KOPT-K1 (cell line): ENCODE measurements around the gene LRRTM2.

Experiments used
- H3K27ac ChIP-seq: fragments of 200-600 bp; sonication (generic); 2 replicates; pipeline ENCODE4 v1.5.1; 2016; ENCODE audit warnings: antibody characterized with exemption, mild to moderate bottlenecking, low read depth, low read length; ENCODE audit not compliant: poor library complexity, severe bottlenecking
- H3K36me3 ChIP-seq: fragments of 200-600 bp; sonication (generic); 2 replicates; pipeline ENCODE4 v1.5.1; 2017; ENCODE audit warnings: antibody characterized with exemption, mild to moderate bottlenecking, low read length, moderate library complexity; ENCODE audit not compliant: insufficient read depth
- H3K9me3 ChIP-seq: fragments of 200-600 bp; sonication (generic); 2 replicates; pipeline ENCODE4 v1.5.1; 2017; ENCODE audit warnings: antibody characterized with exemption, low read length, mild to moderate bottlenecking; ENCODE audit not compliant: insufficient read depth, poor library complexity, severe bottlenecking

The LRRTM2 gene

DNA sequence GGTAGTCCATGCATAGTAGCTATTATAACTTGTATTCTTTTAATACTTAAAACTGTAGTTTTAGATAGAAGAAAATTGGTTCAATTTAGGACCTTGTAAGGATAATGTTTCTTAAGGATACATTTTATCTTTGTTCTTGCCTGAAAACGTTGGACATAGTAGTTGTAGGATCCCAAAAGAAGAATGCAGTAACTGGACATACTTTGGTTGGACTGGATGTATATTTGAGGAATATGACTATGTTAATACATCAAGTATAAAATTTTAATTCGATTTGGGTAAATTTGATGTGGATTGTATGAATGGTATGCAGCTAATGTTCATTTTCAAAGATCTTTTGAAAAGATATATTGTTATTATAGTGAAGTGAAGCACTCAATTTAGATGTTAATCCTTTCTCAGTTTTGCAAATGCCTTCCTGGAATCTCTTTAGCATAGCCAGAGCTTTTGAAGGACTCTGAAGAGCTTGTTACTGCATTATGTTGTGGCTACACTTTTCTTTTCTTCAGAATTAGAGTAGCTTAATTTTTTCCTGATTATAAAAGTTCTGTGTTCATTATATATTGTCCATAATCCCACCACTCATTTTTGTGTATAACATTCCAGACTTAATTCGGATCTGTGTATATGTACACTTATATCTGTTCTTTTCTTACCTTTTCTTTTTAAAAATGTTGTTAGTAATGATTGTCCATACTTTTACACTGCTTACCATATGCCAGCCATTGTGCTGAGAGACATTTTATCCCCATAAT lies 41.2 kb downstream of the LRRTM2 start:
- Histone ChIP-seq H3K27ac (no peak overlapping the region), H3K9me3 (no peaks in the 10 kb centered on the region), H3K36me3 (no peaks in the 10 kb centered on the region)

DNA sequence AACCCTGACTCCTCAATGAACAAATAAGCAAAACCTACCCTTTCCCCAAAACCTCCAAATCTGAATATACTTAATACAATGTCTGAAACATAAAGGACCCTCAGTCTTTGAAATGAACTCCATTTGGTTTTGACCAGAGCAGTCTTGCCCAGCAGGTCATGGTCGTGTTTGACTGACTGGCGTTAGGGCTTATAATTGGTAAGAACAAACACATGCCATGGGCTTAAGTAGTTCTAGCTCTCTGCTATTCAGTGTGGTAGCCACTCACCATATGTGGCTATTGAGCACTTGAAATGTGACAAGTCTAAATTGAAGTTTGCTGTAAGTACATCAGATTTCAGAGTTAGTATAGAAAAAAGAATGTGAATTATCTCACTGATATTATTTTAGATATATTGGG lies 42.1 kb downstream of the LRRTM2 start:
- Histone ChIP-seq H3K36me3 (0 out of 2 replicates have a peak, but pooled peaks cover under 1% of the 10 kb centered on the region), H3K9me3 (no peaks in the 10 kb centered on the region), H3K27ac (no peak overlapping the region)

DNA sequence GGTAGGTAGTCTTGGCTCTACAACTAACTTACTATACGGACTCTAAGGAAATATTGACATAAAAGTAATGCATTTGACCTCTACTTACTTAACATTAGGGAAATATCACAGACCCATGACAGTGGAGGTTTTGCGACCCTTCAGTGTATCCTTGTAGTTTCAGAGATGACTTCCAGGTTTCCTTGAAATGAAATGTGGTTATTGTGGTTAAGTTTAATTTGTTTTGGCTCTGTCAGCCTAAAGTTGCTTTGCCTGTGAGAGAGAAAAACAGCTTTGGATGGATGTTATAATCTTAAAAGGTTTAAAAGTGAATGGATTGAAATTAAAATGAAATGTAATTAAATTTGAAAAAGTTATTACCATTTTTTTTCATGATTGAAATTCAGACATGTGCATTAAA lies 42.9 kb downstream of the LRRTM2 start:
- H3K9me3 ChIP-seq = no peaks in the 10 kb centered on the region
- H3K36me3 ChIP-seq = peaks cover 7% of the 10 kb centered on the region; the same call in 1 of the 2 replicates
- no peak overlapping the region for H3K27ac ChIP-seq

DNA sequence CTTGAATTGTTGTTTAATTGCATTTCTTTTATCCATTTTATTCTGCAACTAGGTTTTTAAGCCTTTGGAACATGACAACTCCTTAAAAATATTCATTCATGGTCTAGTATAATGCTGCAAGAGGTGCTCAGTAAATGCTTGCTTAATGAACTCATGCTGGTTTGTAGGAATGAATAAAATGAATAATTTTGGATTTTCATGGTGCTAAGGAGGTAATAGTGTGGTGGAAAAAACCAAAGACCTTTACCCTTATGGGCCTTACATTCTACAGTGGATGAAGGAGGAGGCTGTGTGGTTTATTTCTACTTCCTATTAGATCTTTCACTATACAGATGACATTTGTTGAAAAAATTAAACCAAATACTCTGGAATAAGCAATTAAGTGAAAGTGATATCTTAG lies 43.4 kb downstream of the LRRTM2 start:
- Histone ChIP-seq H3K27ac (no peak overlapping the region), H3K36me3 (peaks cover 7% of the 10 kb centered on the region; the same call in 1 of the 2 replicates), H3K9me3 (no peaks in the 10 kb centered on the region)

DNA sequence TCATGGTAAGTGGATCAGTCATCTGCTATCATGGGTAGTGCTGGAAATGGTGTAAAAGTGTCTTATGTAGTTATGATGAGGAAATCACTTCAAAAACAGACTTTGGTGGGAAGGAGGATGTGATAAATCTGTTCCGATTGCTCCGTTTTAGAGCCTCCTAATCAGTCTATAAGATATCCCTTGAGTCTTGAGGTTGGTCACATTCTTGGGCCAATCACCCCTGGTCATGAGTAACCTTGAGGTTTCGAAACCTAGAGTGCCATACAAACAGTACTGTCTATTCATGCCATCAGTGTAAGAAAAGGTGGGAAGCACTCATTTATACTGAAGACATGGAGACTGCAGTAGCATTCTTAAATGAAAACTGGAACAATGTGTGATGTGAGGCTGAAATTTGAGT lies 45.8 kb downstream of the LRRTM2 start:
- H3K27ac ChIP-seq = no peak overlapping the region
- no peaks in the 10 kb centered on the region for H3K9me3 ChIP-seq
- H3K36me3 ChIP-seq = peaks cover 7% of the 10 kb centered on the region; the same call in 1 of the 2 replicates

DNA sequence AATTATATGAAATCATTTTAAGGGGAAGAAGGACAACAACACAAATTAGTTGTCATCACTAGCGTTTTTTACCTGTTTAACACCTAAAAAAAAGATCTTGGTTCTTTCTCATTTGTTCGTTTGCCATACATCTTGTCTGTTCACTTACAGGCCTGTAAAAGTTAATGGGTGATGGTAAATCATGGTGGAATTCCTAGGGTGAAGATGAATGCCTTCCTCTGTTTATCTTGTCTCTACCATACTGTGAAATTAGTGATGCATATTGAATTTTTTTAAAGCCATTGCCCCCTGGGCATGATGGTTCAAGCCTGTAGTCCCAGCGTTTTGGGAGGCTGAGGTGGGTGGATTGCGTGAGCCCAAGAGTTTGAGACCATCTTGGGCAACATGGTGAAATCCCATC lies 46.6 kb downstream of the LRRTM2 start:
- H3K36me3 ChIP-seq = peaks cover 7% of the 10 kb centered on the region; the same call in 1 of the 2 replicates
- H3K9me3 ChIP-seq = no peaks in the 10 kb centered on the region
- H3K27ac ChIP-seq = no peak overlapping the region

DNA sequence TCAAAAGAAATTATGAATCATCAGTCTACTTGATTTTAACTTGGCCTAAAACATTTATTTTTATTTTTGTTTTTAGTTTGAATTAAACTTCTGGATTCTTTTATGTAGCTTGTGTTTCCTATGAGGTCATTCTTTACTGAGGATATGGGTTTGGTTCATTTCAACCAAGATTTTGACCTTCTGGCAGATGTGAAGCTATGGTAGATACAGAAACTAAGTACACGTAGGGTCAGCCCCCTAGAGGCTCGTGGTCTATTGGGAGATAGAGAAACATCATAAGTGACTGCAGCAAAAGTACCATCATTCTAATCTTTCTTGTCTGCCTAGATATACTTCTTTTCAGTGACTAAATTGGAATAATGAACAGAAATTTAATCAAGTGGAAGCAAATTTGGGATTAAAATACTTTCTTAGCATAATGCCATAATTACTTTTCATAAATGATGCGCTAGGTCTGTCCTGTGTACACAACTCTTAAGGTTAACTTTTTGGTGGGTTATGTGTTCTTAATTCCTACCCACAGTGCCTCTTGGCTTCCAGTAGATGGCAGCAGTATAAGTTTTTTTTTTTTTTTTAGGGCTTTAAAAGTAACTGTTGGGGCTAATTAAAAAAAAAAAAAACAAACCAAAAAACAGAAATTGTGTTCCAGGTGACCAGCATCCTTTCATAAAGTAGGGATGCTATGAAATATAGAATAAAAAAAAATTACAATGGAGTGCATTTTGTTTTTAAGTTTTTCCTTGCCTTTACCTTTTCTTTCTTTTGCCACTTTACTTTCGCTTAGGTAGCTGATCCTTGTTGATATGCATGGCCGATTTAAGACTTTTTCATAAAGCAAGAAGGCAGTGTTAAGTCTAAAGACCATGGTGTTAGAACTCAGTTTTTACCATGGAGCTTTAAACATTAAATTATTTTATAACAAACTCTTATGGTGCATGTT lies 49.9 kb downstream of the LRRTM2 start:
- H3K9me3 ChIP-seq = no peaks in the 10 kb centered on the region
- no peak overlapping the region for H3K27ac ChIP-seq
- H3K36me3 ChIP-seq = peaks cover 7% of the 10 kb centered on the region; the same call in 1 of the 2 replicates

DNA sequence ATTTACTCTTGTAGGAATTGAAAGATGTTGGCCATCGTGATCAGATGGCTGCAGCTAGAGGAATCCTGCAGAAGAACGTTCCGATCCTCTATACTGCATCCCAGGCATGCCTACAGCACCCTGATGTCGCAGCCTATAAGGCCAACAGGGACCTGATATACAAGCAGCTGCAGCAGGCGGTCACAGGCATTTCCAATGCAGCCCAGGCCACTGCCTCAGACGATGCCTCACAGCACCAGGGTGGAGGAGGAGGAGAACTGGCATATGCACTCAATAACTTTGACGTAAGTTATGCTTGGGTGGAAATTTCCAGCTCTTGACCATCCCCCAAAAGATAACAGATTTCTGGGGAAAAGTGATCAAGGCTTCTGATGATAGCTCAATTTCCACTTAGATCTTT lies 50.6 kb downstream of the LRRTM2 start:
- no peaks in the 10 kb centered on the region for H3K9me3 ChIP-seq
- H3K36me3 ChIP-seq = peaks cover 7% of the 10 kb centered on the region; the same call in 1 of the 2 replicates
- H3K27ac ChIP-seq = no peak overlapping the region

DNA sequence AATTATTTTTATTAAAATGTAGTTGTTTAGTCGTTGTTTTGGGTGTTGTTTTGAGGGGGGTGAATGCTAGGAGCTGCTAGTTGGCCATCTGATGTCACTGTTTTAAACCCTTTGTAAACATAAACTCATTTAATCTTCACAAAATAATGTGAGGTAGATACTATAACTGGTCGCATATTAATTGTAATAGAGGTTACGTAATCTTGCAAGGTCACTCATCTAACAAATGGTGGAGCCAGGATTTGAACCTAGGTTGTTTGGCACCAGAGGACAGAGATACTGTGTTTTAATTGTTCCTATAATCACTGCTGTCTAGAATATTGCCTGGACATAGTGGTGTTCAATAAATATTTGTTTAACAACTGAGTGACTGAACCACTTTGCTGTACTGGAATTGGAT lies 54.4 kb downstream of the LRRTM2 start:
- H3K27ac ChIP-seq = no peak overlapping the region

DNA sequence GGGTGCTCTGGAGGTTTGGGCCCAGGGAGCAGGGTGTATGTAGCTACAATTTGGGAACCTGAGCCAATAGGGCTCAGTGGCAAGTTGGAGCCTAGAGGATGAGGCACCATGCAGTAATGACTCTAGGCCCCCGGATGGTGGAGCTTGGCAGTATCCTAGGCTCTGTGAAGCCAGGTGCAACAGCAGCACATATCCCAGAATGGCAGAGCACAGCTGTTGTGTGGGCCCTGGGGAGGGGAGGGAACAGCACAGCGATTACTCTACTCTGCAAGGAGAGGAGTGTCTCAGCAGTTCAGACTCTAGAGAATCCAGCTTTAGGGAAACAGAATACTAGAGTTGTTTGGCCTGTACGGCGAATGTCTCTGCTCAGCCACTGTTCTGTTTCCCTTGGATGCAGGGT lies 56.1 kb downstream of the LRRTM2 start:
- H3K36me3 ChIP-seq = no peaks in the 10 kb centered on the region
- no peak overlapping the region for H3K27ac ChIP-seq
- no peaks in the 10 kb centered on the region for H3K9me3 ChIP-seq

More for the DNA sequence above, 54.4 kb downstream of the LRRTM2 start:
- H3K36me3 ChIP-seq = no peaks in the 10 kb centered on the region
- H3K9me3 ChIP-seq = no peaks in the 10 kb centered on the region
